K562 (cell line): ENCODE data around the gene ESRRB.

Experiments
- ASH1L ChIP-seq: fragments of 450-650 bp; IDR thresholded peaks from 2 replicates; pipeline ENCODE4 v1.6.1; 2018; ENCODE audit warnings: borderline replicate concordance, mild to moderate bottlenecking, low read depth; ENCODE audit not compliant: partially characterized antibody
- CTCF ChIP-seq, 3 experiments: IDR thresholded peaks in 2 of 3; conservative IDR thresholded peaks in 1 of 3; 2 replicates each; pipeline ENCODE4 v1.5.1; 2011 to 2012; ENCODE audit warnings: low read length in 3 of 3, mild to moderate bottlenecking in 3 of 3, control low read depth in 2 of 3, improper control_type of control experiment in 1 of 3, inconsistent platforms in 1 of 3, low read depth in 1 of 3, mixed read lengths in 1 of 3, moderate library complexity in 1 of 3; ENCODE audit not compliant: insufficient read depth in 2 of 3
- FOXM1 ChIP-seq, 2 experiments: fragments of 450-650 bp in 1 of 2; sonication (generic) in 1 of 2; formaldehyde crosslinking in 1 of 2; IDR thresholded peaks; 2 replicates each; pipeline versions ENCODE4 v1.6.1 to v1.9.0; 2017 to 2022; ENCODE audit warnings: low read depth in 2 of 2, mild to moderate bottlenecking in 2 of 2, missing genetic modification reagents in 1 of 2, moderate library complexity in 1 of 2
- GABPA ChIP-seq: fragments of 200-800 bp; sonication (Bioruptor generic); conservative IDR thresholded peaks from 2 replicates; pipeline ENCODE4 v1.6.1; 2016; ENCODE audit warnings: low read depth, missing genetic modification characterization, missing compliant biosample characterization
- POLR2A ChIP-seq: fragments of 450-650 bp; conservative IDR thresholded peaks from 2 replicates; pipeline ENCODE4 v1.6.1; 2016
- POLR2AphosphoS2 ChIP-seq: IDR thresholded peaks from 2 replicates; pipeline ENCODE4 v1.6.1; 2012; ENCODE audit warnings: low read length, improper control_type of control experiment
- RBM15 ChIP-seq: fragments of 200-400 bp; formaldehyde crosslinking; IDR thresholded peaks from 2 replicates; pipeline ENCODE4 v1.6.1; 2018; ENCODE audit warnings: mild to moderate bottlenecking, low read length, moderate library complexity; ENCODE audit not compliant: insufficient read depth
- SMAD3 ChIP-seq: fragments of 450-650 bp; formaldehyde crosslinking; conservative IDR thresholded peaks from 2 replicates; pipeline ENCODE4 v1.4.0; 2020; ENCODE audit warnings: mild to moderate bottlenecking
- SP1 ChIP-seq: sonication (generic); formaldehyde crosslinking; IDR thresholded peaks from 2 replicates; pipeline ENCODE4 v1.8.1; 2022; ENCODE audit warnings: mild to moderate bottlenecking, missing genetic modification reagents
- TRIM28 ChIP-seq: fragments of 450-650 bp; IDR thresholded peaks from 2 replicates; pipeline ENCODE4 v1.6.1; 2017
- ZBTB40 ChIP-seq, 2 experiments: fragments of 450-650 bp in 1 of 2; sonication (generic) in 1 of 2; formaldehyde crosslinking in 1 of 2; IDR thresholded peaks; 2 replicates each; pipeline versions ENCODE4 v1.7.1 to v1.9.0; 2016 to 2022; ENCODE audit warnings: inconsistent platforms in 1 of 2, mild to moderate bottlenecking in 1 of 2, missing genetic modification reagents in 1 of 2
- ZNF324 ChIP-seq: fragments of 250-450 bp; sonication (Bioruptor Pico); IDR thresholded peaks from 2 replicates; pipeline ENCODE4 v1.4.0; 2020; ENCODE audit warnings: mild to moderate bottlenecking

GRCh38 chr14:76375947-76376404 lies at the start of gene ESRRB:
- TF ChIP-seq ZBTB40 (IDR thresholded peaks at IDR 0.05) (no peak), ZBTB40 (CRISPR knock-in tag; IDR thresholded peaks at IDR 0.05) (no peak), CTCF (IDR thresholded peaks at IDR 0.05 in 2 of 3, conservative IDR thresholded peaks at IDR 0.05 in 1 of 3; ENCODE audit: insufficient read depth in 2 of 3, low read depth in 1 of 3, low read length in 3 of 3) (no peak), POLR2AphosphoS2 (no peak), GABPA (tag) (no peak), RBM15 (no peak), SP1 (CRISPR knock-in tag) (no peak), POLR2A (no peak), ZNF324 (CRISPR knock-in tag) (no peak), FOXM1 (IDR thresholded peaks at IDR 0.05; ENCODE audit: low read depth) (no peak), FOXM1 (CRISPR knock-in tag; IDR thresholded peaks at IDR 0.05; ENCODE audit: low read depth) (no peak), SMAD3 (CRISPR knock-in tag) (no peak), TRIM28 (no peak), ASH1L (no peak)
